K562 (cell line): ENCODE data around the gene AMH. TPM values are rescaled to one million over a fixed set of nuclear protein-coding genes. Genes with fewer than 3 reads are reported as not detected.
A peak's percentile ranks its signal among the peaks of the same experiment; 100 is the strongest.

Source experiments
- ATAC-seq: fragments of 200-7000 bp; cut with Tn5 transposase; 3 replicates; pipeline ENCODE4 v1.9.1; 2020; ENCODE audit warnings: moderate library complexity
- BruUV-seq: library from RNA; stranded (reverse); fragments of 400-500 nt; replicated peaks from 2 replicates; lab custom pipeline; 2021; lab: Mats Ljungman, UMichigan
- CTCF ChIA-PET: fragments of 300-600 bp; formaldehyde crosslinking; extraction: SDS; loops from one replicate; lab custom pipeline; 2021; ENCODE audit warnings: low intra/inter-chr PET ratio; lab: Yijun Ruan, JAX
- POLR2A ChIA-PET: fragments of 300-600, 350-650 bp; sonication (Branson Sonifier 250); formaldehyde crosslinking; extraction: SDS; loops from one replicate; lab custom pipeline; 2021; ENCODE audit warnings: antibody characterized with exemption, inconsistent platforms; lab: Yijun Ruan, JAX
- DNase-seq, 4 experiments: peaks; one replicate each; pipeline versions ENCODE4 v3.0.0 to v3.0.0-alpha.2; 2011 to 2018; ENCODE audit warnings: low spot score in 3 of 4, mixed read lengths in 3 of 4; ENCODE audit errors: extremely low read depth in 1 of 4
- FAIRE-seq: peaks from 2 replicates; lab custom pipeline; 2011; peaks lifted over from hg19 to GRCh38; lab: Jason Lieb, UNC
- H2AFZ ChIP-seq: 2 replicates; pipeline ENCODE4 v1.6.0; 2011; ENCODE audit warnings: low read depth, low read length, control low read depth, inconsistent platforms
- H3K27ac ChIP-seq: fragments of 200-600 bp; 3 replicates; pipeline ENCODE4 v1.8.0; 2011; ENCODE audit warnings: low read depth, mild to moderate bottlenecking, control low read depth, inconsistent platforms, low read length, moderate library complexity, mixed read lengths; ENCODE audit errors: extremely low read depth
- H3K27me3 ChIP-seq, 2 experiments: fragments of 300-600 bp in 1 of 2; 2 replicates in 1 of 2; 3 replicates in 1 of 2; pipeline versions ENCODE4 v1.6.0 to v1.8.0; 2011; ENCODE audit warnings: inconsistent platforms in 2 of 2, low read length in 2 of 2, mild to moderate bottlenecking in 1 of 2, mixed read lengths in 1 of 2, moderate library complexity in 1 of 2; ENCODE audit not compliant: control insufficient read depth in 2 of 2, insufficient read depth in 2 of 2
- H3K36me3 ChIP-seq: fragments of 300-600 bp; 3 replicates; pipeline ENCODE4 v1.8.0; 2011; ENCODE audit warnings: mild to moderate bottlenecking, low read length, inconsistent platforms; ENCODE audit not compliant: control insufficient read depth, insufficient read depth
- H3K4me1 ChIP-seq, 2 experiments: fragments of 200-600 bp in 1 of 2; replicated peaks in 1 of 2; 2 replicates in 1 of 2; 3 replicates in 1 of 2; pipeline versions ENCODE4 v1.5.1 to v1.8.0; 2011; ENCODE audit warnings: inconsistent platforms in 2 of 2, low read length in 2 of 2, mild to moderate bottlenecking in 1 of 2, mixed read lengths in 1 of 2, moderate library complexity in 1 of 2; ENCODE audit not compliant: control insufficient read depth in 2 of 2, insufficient read depth in 2 of 2
- H3K4me2 ChIP-seq: 2 replicates; pipeline ENCODE4 v1.6.1; 2011; ENCODE audit warnings: low read length, control low read depth, inconsistent platforms, mixed read lengths; ENCODE audit not compliant: insufficient read depth
- H3K4me3 ChIP-seq: fragments of 200-600 bp; sonication (generic), shearing (Covaris generic); 2 replicates; pipeline ENCODE4 v1.5.1; 2016; ENCODE audit warnings: control low read depth, inconsistent platforms
- H3K79me2 ChIP-seq: fragments of 200-600 bp; 3 replicates; pipeline ENCODE4 v1.8.0; 2011; ENCODE audit warnings: low read length, inconsistent platforms; ENCODE audit not compliant: control insufficient read depth, insufficient read depth
- H3K9ac ChIP-seq, 2 experiments: 2 replicates each; pipeline versions ENCODE4 v1.6.0 to v1.6.1; 2011; ENCODE audit warnings: low read depth in 2 of 2, low read length in 2 of 2, control low read depth in 1 of 2, inconsistent platforms in 1 of 2, mild to moderate bottlenecking in 1 of 2, mixed read lengths in 1 of 2; ENCODE audit not compliant: insufficient read depth in 1 of 2
- H3K9me1 ChIP-seq: one replicate; pipeline ENCODE4 v1.6.0; 2011; ENCODE audit warnings: inconsistent platforms, mild to moderate bottlenecking, low read length, moderate library complexity; ENCODE audit not compliant: control insufficient read depth, insufficient read depth
- H3K9me3 ChIP-seq: replicated peaks from 2 replicates; pipeline ENCODE4 v1.5.1; 2011; ENCODE audit warnings: low read depth, low read length, inconsistent platforms; ENCODE audit not compliant: control insufficient read depth, insufficient read depth
- H4K20me1 ChIP-seq: replicated peaks from 2 replicates; pipeline ENCODE4 v1.6.1; 2011; ENCODE audit warnings: low read length, inconsistent platforms, mixed read lengths; ENCODE audit not compliant: control insufficient read depth, insufficient read depth
- MGA ChIP-seq: fragments of 450-650 bp; IDR thresholded peaks from 2 replicates; pipeline ENCODE4 v1.6.1; 2016; ENCODE audit warnings: mild to moderate bottlenecking, moderate library complexity
- POLR2G ChIP-seq: fragments of 200-400 bp; formaldehyde crosslinking; IDR thresholded peaks from 2 replicates; pipeline ENCODE4 v1.6.1; 2017; ENCODE audit warnings: low read depth, mild to moderate bottlenecking, antibody characterized with exemption, low read length, moderate library complexity
- ZBTB33 ChIP-seq: sonication (generic); formaldehyde crosslinking; IDR thresholded peaks from 2 replicates; pipeline ENCODE4 v1.8.1; 2023; ENCODE audit warnings: mild to moderate bottlenecking, missing genetic modification reagents
- WGBS: fragments of 100-300 bp; shearing (Covaris generic); methylation state at CpG from one replicate; pipeline ENCODE4 v1.1.6; 2016; ENCODE audit warnings: low coverage, mixed read lengths; ENCODE audit not compliant: insufficient coverage; ENCODE audit errors: missing lambda C conversion rate; 5-methylcytosine and 5-hydroxymethylcytosine counted together
- in situ Hi-C: fragments of 300-500 bp; cut with MboI; formaldehyde crosslinking; loops from 4 replicates; pipeline ENCODE4 v1.15.0; 2018; ENCODE audit warnings: inconsistent platforms, mixed read lengths
- intact Hi-C: fragments of 100-400 bp; cut with micrococcal nuclease; formaldehyde crosslinking; loops from 2 replicates; pipeline ENCODE4 v1.14.2; 2022
- polyA plus RNA-seq, 8 experiments: library from polyadenylated mRNA; depleted of rRNA in 4 of 8; stranded (reverse) in 5 of 8; unstranded in 3 of 8; fragments of >200 nt; fragmentation: Nextera tagmentation in 2 of 8; fragmentation: Illumina TruSeq in 1 of 8; extraction: Ambion mirVana in 2 of 8; extraction: Trizol in 1 of 8; gene quantifications; 2 replicates each; pipeline versions ENCODE4 v1.2.1 to v1.2.3, GENCODE V29; 2011 to 2014; ENCODE audit warnings: inconsistent platforms in 1 of 8, missing spikeins in 1 of 8
- total RNA-seq, 7 experiments: library from RNA; depleted of rRNA in 6 of 7; stranded (reverse); fragments of >200 nt in 6 of 7; fragmentation: Illumina TruSeq in 2 of 7; extraction: Trizol in 2 of 7; gene quantifications; 2 replicates each; pipeline versions ENCODE4 v1.2.1 to v1.2.3, GENCODE V29; 2011 to 2021; ENCODE audit warnings: low replicate concordance in 1 of 7
- TF ChIP-seq, protein P1 (sequence below): fragments of 450-650 bp; IDR thresholded peaks from 2 replicates; pipeline ENCODE4 v1.6.1; 2018; ENCODE audit warnings: mild to moderate bottlenecking, low read depth; ENCODE audit not compliant: partially characterized antibody

The AMH gene
- total and polyA plus RNA-seq, 9 of the 15 experiments (the other 6 are each of a cell fraction or from before 2014, with no cell fraction given): 0.29 to 27.4 (median 2.6) TPM; not detected in 2

- Histone ChIP-seq H3K79me2 (no peaks in the 10 kb centered on the region), H3K4me3 (no peak overlapping the region), H4K20me1 (no peaks in the 10 kb centered on the region), H2AFZ (no peak overlapping the region), H3K9me3 (no peaks in the 10 kb centered on the region), H3K4me1 (peaks cover 0 to 48% of the 10 kb centered on the region in 2 experiments; a peak in 2 of 5 replicates), H3K4me2 (no peak overlapping the region), H3K9me1 (no peaks in the 10 kb centered on the region), H3K27ac (no peak overlapping the region), H3K36me3 (peaks cover 90% of the 10 kb centered on the region; the same call in 2 of the 3 replicates), H3K9ac (no peak overlapping the region), H3K27me3 (no peaks in the 10 kb centered on the region)
- FAIRE-seq: no peak
- POLR2A ChIA-PET: no interaction called here
- CTCF ChIA-PET: no interaction called here
- 99% methylated on average over 27 of the region's 53 CpGs for WGBS
- TF ChIP-seq ZBTB33 (CRISPR knock-in tag): peak; percentile 50; the same call in 1 of the 2 replicates
- TF ChIP-seq, protein P1, sequence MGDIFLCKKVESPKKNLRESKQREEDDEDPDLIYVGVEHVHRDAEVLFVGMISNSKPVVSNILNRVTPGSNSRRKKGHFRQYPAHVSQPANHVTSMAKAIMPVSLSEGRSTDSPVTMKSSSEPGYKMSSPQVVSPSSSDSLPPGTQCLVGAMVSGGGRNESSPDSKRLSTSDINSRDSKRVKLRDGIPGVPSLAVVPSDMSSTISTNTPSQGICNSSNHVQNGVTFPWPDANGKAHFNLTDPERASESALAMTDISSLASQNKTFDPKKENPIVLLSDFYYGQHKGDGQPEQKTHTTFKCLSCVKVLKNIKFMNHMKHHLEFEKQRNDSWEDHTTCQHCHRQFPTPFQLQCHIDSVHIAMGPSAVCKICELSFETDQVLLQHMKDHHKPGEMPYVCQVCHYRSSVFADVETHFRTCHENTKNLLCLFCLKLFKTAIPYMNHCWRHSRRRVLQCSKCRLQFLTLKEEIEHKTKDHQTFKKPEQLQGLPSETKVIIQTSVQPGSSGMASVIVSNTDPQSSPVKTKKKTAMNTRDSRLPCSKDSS: no peak
- no peak for TF ChIP-seq MGA
- TF ChIP-seq POLR2G: peak; percentile 26; the same call in 1 of the 2 replicates
- no peak for ATAC-seq
- DNase-seq: no peak
- BruUV-seq: no TSS peak
- in situ Hi-C loops: no loop called here
- intact Hi-C loops: no loop called here
Observed at GRCh38 chr19:2226840-2227360, 22.2 kb upstream of the AMH start.
